Measurements from ENCODE around the gene LUC7L3.

The LUC7L3 gene

GRCh38 chr17:50763716-50764475 lies 44.5 kb downstream of the LUC7L3 start:
- DNase-seq = no peak

- no peak for DNase-seq
Observed at GRCh38 chr17:50764734-50765149, 45.3 kb downstream of the LUC7L3 start.

- no peak for DNase-seq
Observed at GRCh38 chr17:50765454-50766221, 46.2 kb downstream of the LUC7L3 start.

DNA sequence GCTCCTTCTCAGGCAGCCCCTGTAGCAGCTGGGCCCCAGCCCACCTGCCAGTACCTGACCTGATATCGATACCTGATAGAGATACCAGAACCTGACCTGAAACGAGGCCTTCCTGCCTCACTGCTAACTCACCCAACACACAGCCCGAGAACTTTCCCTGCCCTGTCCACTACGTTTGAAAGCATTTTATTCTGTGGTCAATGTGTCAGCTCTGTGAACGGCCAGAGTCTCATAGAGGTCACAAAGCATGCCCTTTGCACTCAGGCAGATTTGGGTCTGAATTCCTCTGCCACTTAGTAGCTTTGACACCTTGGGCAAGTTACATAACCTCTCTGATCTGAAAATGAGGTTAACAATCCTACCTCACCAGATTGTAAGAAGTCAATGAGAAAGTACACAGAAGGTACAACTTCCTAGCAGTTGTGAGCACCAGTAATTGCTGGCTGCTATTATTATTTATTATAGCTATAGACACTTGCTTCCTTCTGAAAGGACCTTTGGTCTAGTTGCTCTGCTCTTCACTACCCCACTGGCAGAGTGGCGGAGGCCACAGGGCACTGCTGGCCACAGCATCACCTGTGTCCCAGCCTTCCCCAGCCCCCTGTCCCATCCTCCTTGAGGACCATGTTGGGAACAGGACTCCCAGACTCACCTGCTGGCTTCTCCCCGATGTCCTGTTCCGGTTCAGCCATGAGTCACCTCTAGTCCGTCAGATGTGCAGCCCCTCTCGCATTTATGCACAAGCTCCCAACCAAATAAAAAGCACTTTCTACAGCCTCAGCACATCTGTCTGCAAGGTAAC lies 47.0 kb downstream of the LUC7L3 start:
- DNase-seq = no peak

GRCh38 chr17:50767030-50767429 lies 47.6 kb downstream of the LUC7L3 start:
- no peak for DNase-seq

DNA sequence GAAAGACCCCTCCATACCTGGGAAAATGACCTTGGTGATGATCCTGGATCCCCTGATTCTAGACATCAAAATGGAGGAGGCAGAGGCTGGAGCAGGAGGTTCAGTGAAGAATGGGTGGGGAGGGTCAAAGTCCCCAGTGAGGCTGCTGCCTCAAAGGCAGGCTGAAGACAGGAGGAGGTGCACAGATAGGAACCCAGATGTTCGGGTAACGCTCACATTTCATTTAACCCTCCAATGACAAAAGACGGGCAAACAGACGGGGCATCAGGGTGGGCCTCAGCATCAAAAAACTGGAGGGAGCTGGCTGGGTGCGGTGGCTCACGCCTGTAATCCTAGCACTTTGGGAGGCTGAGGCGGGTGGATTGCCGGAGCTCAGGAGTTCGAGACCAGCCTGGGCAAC lies 48.0 kb downstream of the LUC7L3 start, which contains the start of gene ANKRD40CL:
Gene ANKRD40CL, minus strand, starts transcription at position 73 of the 400 bp plus-strand sequence. CDS start 605 bp downstream, outside the sequence.
- DNase-seq = no peak

GRCh38 chr17:50768346-50768761 lies 49.0 kb downstream of the LUC7L3 start:
- DNase-seq = no peak

GRCh38 chr17:50769884-50770283 lies 50.5 kb downstream of the LUC7L3 start:
- DNase-seq = no peak

DNA sequence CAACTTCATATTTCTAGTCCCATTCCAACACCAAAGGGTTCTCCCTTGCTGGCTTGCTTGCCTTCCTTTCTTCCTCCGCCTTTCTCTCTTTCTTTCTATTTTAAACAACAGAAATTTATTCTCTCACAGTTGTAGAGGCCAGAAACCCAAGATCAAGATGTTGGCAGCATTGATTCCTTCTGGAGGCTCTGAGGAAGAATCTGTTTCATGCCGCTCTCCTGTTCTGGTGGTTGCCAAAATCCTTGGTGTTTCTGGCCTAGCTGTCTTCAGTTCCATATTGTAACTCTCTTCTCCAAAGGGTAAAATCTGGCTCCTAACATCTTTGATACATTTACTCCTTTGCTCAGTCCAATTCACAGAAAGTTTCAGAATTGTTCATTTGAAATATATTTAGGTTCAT lies 50.9 kb downstream of the LUC7L3 start:
- no peak for DNase-seq

GRCh38 chr17:50771991-50772785 lies 52.8 kb downstream of the LUC7L3 start:
- DNase-seq = no peak

- no peak for DNase-seq
Observed at GRCh38 chr17:50774225-50774803, 54.9 kb downstream of the LUC7L3 start.

- DNase-seq = no peak
Observed at GRCh38 chr17:50775926-50776325, 56.5 kb downstream of the LUC7L3 start.

DNA sequence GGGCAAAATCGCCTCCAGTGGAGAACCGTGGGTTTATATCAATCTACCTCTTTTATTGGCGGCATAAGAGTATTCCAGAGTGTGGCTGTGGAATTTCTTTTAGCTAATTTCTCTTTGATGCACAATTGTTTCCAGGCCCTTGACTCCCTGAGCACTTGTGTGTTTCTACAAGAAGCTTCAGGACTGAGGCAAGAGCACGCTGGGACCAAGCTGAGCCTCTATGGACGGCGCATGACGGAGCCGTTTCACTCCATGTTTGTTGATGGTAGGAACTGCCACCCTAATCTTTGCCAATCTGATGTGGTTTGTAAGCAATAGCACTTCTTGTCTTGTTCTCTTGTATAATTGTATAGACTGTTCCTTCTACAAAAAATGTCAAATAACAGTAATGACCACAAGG lies 59.1 kb downstream of the LUC7L3 start:
- DNase-seq = no peak

- DNase-seq = no peak
Observed at GRCh38 chr17:50778988-50779387, 59.6 kb downstream of the LUC7L3 start.

DNA sequence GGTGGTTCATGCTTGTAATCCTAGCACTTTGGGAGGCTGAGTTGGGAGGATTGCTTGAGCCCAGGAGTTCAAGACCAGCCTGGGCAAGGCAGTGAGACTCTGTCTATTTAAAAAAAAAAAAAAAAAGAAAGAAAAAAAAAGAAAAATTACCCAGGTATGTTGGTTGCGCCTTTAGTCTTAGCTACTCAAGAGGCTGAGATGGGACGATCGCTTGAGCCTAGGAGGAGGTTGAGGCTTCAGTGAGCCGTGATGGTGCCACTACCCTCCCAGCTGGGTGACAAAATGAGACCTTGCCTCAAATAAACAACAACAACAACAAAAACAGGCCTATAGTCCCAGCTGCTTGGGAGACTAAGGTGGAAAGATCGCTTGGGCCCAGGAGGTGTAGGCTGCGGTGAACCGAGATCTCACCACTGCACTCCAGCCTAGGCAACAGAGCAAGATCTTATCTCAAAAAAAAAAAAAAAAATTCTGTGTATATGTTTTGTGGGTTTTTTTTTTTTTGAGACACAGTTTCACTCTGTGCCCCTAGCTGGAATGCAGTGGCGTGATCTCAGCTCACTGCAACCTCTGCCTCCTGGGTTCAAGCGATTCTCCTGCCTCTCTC lies 60.4 kb downstream of the LUC7L3 start:
- peak; percentile 27 to 30 for DNase-seq

DNA sequence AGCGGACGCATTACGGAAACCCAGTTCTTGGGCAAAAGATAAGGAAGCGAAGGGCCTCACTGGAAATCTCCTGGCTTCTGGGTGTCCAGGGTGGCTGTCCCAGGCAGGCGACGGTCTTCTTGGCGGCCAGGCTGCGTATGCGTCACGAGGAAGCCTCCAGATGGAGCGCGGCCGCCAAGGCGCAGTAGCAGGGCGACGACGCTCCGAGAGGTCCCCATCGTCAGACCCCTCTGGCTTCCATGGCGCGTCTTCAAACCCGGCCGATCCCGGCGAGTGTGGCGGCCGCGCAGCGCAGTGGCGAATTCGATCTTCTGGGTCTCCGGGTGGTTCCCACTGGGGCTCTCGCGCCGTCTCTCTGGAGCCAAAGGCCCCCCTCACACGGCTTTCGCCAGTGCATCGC lies 61.8 kb downstream of the LUC7L3 start:
- DNase-seq = no peak

GRCh38 chr17:50783193-50783660 lies 63.8 kb downstream of the LUC7L3 start:
- DNase-seq = peak; percentile 84 to 88

GRCh38 chr17:50783905-50784304 lies 64.5 kb downstream of the LUC7L3 start:
- no peak for DNase-seq

DNA sequence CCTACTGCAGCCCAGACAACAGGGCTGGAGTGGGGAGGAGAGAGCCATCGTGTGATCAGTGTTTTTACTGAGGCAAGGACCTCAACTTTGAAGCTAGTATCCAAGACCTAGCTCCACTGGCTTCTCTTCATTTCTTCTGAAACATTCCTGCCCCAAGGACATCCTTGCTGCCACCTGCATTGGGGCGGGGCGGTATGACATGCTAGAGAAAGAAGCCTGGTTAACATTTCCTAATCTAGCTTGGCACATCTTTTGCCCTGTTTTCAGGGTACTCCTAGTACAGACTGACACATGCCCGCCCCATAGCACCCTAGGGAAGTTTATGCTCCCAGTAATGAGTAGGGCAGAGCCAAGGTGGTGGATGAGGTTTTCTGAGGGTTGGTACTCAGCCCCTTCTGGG lies 65.7 kb downstream of the LUC7L3 start:
- DNase-seq = no peak

DNA sequence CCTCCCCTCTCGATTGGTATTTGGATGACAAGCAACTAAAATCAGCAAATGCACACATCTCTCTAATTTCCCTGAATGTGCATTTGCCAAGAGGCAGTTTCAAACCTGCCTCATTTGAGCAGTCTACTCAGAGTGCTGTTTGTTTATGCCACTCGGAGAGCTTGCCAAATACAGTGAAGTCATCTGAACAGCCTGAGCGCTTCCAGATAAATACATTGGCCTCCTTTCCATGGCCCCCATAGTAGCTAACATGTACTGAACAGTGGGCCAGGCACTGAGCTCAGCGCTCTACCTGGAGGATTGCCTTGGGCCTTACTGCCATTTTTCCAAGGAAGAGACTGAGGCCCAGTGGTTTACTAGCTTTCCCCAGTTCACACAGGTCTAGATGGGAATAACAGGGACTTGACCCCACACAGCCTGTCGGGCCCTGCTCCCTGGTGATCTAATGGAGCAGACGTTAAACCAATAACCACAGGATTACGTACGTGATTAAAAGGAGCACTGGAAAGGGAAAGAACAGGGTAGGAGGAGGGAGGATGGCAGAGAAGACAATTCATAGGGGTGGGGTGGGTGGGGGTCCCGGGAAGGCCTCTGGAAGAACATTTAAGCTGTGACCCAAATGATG lies 66.7 kb downstream of the LUC7L3 start:
- no peak for DNase-seq

- DNase-seq = no peak
Observed at GRCh38 chr17:50787106-50787505, 67.7 kb downstream of the LUC7L3 start.

Measured in activated CD4-positive, alpha-beta T cell treated with anti-CD3 and anti-CD28 coated beads, Interleukin-2, amount 50 U/mL, for 48 hours (primary cell).